DMS153 treated with DMSO at 0.1 percent for 48 hours (cell line): ENCODE results near the gene INPP5J.
"Not testable (repeated sequence)": the region's sequence is repeated elsewhere in the genome, so short reads cannot be mapped to it uniquely, and the experiment has no call there.

Source experiments
- DNase-seq: peaks from one replicate; lab custom pipeline; 2025; ENCODE audit not compliant: unreplicated experiment; lab: John Stamatoyannopoulos, UW

INPP5J gene

DNA sequence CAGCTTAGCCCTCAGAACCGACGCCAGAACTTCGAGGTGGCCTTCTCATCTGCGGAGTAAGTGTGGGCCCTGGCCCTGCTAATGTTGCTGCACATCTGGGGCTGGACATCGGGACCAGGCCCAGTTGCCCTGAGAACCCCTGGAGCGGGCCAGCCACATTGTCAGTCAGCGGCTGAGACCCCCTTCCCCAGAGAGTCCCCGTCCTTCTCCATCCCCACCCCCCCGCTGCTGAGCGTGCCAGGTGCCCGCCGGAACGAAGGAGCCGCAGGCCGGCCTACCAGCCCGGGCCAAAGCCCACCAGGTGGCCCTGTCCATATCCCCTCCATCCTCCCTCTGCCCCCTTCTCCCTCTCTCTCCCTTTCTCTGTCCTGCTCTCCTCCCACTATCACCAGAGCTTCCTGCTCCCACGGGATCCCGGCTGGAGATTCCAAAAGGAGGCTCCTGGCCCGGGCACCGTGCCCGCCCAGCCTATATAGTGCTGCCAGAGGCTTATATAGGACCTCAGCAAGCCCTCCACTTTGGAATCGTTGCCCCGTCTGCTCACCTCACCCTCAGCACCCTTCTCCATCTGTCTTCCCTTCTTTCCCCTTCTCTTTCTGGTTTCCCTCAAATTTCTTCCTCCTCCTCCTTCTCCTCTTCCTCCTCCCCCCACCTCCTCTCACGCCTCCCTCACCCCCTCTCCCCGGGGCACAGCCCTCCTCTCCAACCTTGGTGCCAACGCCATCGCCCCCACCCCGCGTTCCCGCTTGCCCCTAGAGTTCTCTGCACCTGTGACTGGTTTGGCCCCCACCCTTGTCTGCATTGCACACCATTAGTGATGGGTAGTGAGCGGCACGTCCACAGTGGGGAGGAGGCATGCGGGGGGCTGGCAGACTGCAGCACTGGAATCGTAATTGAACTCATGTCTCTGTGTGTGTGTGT lies 22.7 kb upstream of the INPP5J start:
- no peak for DNase-seq

DNA sequence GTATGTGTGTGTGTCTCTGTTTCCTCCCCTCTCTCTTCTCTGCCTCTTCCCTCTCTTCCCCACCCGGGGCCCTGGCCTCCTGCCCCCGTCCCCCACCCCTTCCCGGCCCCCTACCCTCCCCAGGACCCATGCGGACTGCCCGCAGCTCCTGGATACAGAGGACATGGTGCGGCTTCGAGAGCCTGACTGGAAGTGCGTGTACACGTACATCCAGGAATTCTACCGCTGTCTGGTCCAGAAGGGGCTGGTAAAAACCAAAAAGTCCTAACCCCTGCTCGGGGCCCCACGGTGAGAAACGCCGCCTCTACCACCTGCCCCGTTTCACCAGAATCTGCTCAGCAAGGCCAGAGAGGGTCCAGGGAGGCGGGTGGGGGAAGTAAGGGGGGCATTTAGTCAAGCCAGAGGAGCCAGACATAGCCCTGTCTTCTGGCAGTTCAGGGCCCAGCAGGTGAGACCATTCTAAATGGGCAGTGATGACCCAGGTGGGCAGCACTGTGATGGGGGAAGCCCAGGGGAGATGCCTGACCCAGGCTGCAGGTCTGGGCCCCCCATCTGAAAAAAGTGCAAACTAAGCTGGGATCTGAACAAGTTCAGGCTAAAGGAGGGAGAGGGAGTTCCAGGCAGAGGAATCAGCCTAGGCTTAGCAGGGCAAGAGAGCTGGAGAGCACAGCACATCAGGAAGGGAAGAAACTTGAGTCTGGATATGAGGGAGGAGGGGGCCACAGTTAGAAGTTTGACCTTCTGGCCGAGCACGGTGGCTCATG lies 21.8 kb upstream of the INPP5J start:
- no peak for DNase-seq

DNA sequence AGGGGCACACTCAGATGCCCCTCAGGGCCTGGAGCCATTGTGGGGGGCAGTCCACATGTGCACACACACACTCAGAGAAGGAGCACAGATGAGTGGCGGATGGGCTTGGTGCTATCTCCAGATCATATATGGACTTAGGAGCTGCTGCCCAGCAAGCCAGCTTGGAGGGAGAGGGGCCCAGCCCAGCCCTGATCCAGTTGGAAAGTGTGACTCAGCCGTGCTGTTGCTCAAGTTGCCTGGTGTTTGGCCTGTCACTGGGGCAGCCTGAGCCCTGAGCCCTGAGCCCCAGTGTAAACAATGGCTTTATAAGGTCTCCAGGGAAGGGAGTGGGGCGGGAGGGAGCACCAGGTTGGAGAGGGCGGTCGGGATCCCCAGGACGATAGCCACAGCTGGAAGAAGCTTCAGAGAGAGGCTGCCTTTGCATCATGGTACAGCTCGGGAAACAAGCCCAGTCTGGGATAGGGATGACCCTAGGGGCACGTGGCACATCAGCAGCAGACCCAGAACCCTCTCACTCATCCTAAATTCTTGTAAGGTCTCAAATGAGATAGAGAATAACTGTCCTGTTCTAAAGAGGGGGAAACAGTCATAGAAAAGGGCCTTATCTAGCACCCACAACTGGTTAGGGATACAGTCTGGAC lies 20.2 kb upstream of the INPP5J start:
- DNase-seq = no peak

- no peak for DNase-seq
Observed at GRCh38 chr22:31103111-31103510, 19.7 kb upstream of the INPP5J start.

DNA sequence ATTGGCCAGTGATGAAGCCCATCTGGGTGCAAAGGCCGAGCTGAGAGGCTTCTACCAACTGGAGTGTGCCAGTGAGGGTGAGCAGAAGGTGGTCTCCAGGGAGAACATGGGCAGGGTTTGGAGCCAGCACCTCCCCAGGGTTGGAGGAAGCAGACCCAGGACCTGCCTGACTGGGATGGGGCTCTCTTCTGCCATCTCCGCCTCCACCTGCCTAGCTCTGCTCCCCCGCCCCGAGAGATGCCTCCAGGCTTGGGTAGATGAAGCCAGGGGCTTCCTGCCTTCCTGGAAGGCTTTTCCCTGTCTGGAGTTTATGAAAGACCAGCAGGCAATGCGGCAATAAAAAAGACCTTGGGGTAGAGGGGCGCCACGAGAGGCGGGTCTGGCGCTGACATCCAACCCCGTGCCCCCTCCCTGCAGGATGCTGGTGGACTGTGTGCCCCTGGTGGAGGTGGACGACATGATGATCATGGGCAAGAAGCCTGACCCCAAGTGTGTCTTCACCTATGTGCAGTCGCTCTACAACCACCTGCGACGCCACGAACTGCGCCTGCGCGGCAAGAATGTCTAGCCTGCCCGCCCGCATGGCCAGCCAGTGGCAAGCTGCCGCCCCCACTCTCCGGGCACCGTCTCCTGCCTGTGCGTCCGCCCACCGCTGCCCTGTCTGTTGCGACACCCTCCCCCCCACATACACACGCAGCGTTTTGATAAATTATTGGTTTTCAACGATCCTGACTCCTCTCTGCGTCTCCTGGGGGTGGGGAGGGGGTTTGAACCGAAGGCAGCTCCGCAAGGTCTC lies 18.7 kb upstream of the INPP5J start:
- no peak for DNase-seq

DNA sequence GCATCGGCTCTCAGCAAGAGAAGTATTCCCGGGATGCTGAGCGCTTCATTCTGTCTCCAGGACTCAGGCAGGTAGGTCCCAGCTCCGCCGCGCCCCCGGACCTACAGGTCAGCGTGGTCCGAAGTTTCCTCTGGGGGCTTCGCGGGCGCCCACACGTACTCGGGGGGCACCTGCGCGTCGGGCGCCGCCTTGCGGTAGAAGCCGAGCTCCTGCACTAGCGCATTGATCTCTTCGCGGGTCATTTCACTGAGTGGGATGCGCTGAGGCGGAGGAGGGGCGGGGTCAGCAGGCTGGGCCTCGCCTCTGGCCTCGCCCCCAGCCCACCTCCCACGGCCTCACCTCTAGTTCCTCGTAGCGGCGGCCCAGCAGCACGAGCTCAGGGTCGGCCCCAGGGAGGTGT lies 17.9 kb upstream of the INPP5J start:
- no peak for DNase-seq

DNA sequence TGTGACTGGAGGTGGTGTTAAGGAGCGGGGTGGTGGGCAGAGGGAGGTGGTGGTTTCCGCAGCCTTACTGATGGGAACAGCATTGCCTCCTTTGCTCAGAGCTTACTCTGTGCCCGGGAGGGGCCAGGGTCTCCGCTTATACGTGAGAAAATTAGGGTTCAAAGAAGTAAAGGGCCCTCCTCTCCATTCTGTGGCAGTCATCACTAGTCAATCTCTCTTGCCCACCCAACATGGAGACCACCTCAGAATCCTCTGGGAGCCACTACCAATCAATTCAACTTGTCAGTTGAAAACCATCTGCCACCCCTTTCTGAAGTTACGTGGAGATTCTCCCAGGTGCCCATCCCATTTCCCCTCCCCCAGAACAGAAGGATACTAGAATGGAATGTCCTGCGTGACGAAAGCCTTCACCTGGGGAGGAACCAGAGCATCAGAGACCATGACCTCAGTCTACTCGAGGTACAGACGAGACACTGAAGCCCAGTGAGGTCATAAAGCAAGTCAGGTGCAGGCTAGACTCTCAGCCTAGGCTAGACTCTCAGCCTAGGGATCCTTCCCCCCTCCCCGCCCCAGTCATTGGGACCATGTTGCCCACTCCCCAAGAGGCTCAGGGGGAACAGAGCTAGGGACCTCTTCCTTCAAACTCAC lies 17.4 kb upstream of the INPP5J start:
- no peak for DNase-seq

DNA sequence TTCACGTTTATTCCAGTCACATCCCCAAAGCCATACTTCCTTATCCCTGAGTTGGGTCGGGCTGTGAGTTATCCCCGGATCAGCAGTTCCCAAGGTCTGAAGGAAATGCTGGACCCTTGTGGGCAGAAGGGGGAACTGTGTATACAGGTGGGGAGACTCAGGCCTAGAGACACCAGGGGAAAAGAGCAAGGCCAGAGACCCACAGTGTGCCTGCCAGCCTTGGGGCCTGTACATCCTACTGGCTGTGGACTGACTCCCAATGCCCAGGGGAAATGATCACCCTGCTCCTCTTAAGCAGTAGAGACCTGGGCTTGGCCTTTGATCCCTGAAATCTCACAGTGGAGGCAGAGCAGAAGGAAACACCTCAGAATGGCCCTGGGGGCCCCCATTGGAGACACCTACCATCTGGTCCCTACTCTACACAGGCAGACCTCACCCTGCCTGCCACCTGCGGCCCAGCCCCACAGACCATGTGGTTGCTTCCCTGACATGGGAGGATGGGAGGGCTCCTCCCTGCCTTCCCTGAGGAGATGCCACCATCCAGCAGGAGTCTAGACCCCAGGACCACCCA lies 16.7 kb upstream of the INPP5J start:
- DNase-seq = no peak

- no peak for DNase-seq
Observed at GRCh38 chr22:31106731-31107177, 16.0 kb upstream of the INPP5J start.

GRCh38 chr22:31107178-31107893 lies 15.4 kb upstream of the INPP5J start, which contains the start of gene SELENOM:
TSS of gene SELENOM (minus strand) at chr22:31107568. CDS start at chr22:31107505, 63 bp downstream.
- DNase-seq = peak; percentile 84

DNA sequence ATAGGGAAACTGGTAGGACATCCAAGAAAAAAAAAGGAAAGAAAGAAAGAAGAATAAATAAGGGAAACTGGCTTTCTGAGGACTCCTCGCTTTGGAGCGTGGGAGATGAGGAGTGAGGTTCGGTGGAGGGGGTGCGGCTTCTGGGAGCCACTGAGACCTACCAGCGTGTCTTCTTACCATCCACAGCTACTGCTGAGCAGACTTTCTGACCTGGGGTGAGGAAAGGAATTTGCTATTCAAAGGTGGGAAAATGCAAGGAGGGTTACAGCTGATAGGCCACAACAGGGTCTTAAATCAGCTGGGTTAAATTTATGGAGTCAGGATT lies 14.9 kb upstream of the INPP5J start:
- DNase-seq = no peak

DNA sequence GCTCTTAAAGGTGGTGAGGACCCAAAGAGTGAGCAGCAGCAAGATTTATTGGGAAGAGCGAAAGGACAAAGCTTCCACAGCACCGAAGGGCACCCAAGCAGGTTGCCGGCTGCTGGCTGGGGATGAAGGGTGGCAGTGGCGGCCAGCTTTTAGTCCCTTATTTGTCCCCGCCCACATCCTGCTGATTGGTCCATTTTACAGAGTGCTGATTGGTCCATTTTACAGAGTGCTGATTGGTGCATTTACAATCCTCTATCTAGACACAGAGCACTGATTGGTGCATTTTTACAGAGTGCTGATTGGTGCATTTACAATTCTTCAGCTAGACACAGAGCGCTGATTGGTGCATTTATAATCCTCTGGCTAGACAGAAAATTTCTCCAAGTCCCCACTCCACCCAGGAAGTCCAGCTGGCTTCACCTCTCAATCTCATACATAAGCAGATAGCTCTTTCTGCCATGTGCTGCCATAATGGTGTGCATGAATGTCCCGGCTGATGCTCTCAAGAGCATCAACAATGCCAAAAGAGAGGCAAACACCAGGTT lies 10.1 kb upstream of the INPP5J start:
- not testable (repeated sequence) for DNase-seq

GRCh38 chr22:31118046-31118820 lies 4.5 kb upstream of the INPP5J start:
- DNase-seq = no peak

- DNase-seq = no peak
Observed at GRCh38 chr22:31119026-31119717, 3.6 kb upstream of the INPP5J start.

DNA sequence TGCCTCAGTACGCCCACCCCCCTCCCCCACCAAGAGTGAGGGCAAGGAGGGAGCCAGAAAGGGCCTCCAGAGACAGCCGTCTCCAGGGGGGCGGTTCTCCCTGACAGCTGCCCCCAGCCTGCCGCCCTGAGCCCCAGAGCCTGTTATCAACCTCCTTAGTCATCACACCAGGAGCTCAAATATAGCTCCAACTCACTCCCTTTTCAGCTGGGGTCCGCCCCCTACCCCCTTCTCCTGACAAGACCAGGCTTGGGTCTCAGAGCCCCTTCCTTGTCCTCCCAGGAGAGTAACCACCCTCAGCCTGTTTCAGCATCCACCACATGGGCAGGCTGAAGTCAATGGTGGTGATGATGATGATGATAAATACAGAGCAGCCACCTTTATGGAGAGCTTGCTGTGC lies 2.5 kb upstream of the INPP5J start:
- no peak for DNase-seq

- no peak for DNase-seq
Observed at GRCh38 chr22:31120642-31121041, 2.1 kb upstream of the INPP5J start.

- DNase-seq = no peak
Observed at GRCh38 chr22:31121403-31121802, 1.4 kb upstream of the INPP5J start.

DNA sequence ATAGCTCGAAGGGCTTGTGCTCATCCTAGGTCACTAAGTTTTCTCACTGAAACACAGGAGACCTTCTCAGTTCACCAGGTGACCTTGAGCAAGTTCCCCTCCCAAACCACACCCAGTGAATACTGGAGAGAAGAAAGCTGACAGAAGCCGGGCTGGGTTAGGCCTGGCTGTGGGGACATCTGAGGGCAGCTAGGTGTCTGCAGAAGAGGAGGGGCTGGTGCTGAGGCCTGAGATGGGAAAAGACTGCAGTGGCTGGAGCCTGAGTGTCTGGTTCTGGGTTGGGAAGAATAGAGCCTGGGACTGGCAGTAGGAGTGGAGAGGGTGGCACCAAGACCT lies 602 bp upstream of the INPP5J start:
- DNase-seq = no peak
